Ovary (tissue), 3 donors: Measurements from ENCODE around the gene SAE1.

ENCODE experiments used
- EP300 ChIP-seq: sonication (generic); formaldehyde crosslinking; IDR thresholded peaks from one replicate; pipeline ENCODE4 v1.6.1; 2017; ENCODE audit warnings: antibody characterized with exemption
- POLR2A ChIP-seq: fragments of 450-650 bp; IDR thresholded peaks from one replicate; pipeline ENCODE4 v1.6.1; 2017; ENCODE audit warnings: antibody characterized with exemption, mild to moderate bottlenecking, moderate library complexity
- TF ChIP-seq, protein P1 (sequence below), 3 donors: fragments of 450-650 bp in 2 of 3; fragments of 200-600 bp in 1 of 3; IDR thresholded peaks; one replicate each; pipeline versions ENCODE4 v1.5.1 to v1.8.0; 2016 to 2022; ENCODE audit warnings: antibody characterized with exemption in 3 of 3, mild to moderate bottlenecking in 1 of 3
- donor health status: DM: no; HTN: no; CAD: no.

DNA sequence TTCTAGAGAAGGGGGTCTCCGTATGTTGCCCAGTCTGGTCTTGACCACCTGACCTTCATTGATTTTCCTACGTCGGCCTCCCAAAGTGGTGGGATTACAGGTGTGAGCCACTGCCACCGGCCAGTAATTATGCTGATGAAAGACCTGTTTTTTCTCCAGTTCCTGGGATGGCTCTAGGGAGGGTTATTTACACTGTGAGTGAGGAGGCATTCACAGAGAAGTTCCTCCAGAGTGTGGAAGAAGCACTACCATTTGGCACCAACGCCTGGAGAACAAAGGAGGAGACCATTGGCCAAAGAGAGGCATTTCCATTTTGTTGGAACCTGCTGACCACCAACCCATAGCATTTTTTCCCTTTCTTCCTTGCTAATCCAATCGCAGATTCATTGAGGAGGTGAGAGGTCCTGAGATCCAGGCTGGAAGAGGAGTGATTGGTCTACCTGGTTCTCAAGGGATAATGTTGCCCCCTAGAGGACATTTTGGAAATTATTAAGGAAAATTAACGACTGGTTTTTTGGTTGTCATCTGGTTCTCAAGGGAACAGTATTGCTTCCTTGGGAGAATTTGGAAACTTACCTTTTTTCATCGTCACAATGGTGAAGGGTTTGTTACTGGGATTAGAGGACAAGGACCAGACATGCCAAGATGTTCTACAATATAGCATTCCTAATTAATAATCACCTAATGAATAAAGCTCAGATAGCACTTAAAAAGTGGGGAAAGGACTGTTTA, 5.5 kb upstream of the SAE1 start:
- TF ChIP-seq, protein P1, sequence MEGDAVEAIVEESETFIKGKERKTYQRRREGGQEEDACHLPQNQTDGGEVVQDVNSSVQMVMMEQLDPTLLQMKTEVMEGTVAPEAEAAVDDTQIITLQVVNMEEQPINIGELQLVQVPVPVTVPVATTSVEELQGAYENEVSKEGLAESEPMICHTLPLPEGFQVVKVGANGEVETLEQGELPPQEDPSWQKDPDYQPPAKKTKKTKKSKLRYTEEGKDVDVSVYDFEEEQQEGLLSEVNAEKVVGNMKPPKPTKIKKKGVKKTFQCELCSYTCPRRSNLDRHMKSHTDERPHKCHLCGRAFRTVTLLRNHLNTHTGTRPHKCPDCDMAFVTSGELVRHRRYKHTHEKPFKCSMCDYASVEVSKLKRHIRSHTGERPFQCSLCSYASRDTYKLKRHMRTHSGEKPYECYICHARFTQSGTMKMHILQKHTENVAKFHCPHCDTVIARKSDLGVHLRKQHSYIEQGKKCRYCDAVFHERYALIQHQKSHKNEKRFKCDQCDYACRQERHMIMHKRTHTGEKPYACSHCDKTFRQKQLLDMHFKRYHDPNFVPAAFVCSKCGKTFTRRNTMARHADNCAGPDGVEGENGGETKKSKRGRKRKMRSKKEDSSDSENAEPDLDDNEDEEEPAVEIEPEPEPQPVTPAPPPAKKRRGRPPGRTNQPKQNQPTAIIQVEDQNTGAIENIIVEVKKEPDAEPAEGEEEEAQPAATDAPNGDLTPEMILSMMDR (IDR thresholded peaks at IDR 0.05) = peak; percentile 39 to 84 (median 67)
- TF ChIP-seq POLR2A (no peak), EP300 (no peak)
